ENCODE data around the gene LGALS9.

GRCh38 chr17:27597188-27597580, 33.8 kb upstream of the LGALS9 start:
- TF ChIP-seq CTCF (IDR thresholded peaks at IDR 0.05): no peak
- no peak for TF ChIP-seq POLR2A (IDR thresholded peaks at IDR 0.05)
